RKO (cell line): ENCODE measurements around the gene HEY2.
"Not testable (repeated sequence)": the region's sequence is repeated elsewhere in the genome, so short reads cannot be mapped to it uniquely, and the experiment has no call there.

ENCODE experiments used
- DNase-seq: peaks from one replicate; pipeline ENCODE4 v3.0.0-alpha.2; 2016; ENCODE audit warnings: low spot score

Gene HEY2

DNA sequence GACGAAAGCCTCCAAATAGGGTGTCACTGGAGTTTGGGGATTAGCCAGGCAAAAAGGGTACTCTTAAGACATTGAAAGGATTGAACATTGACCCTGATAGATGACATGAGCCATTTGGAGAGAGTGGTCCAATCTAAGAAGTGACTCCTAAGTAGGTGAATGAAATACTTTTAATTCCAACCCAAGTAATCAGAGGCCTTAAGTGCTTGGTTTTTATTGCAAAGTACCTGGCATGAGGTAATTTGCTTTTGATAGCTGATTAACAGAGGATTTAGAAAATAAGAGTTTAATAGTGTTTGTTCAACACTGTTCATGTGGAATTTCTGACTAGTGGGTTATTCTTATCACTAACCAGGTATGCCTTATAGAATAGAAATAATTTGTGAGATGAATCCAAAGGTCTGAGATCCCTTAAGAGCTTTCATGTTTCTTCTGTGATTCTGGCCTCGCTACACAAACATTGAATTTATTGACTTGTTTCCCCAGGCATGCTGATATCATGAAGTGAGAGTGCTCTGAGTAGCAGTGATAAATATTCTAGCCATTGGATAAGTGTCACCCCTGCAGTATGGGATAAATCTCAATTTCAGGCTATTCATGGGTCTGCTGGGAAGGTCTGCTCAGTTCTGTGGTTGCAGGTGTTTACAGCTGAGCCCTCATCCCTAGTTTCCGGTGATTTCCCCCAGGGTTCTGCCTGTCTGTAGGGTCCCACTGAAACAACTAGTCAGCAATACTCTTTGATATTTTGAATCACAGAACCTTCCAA, 47.9 kb downstream of the HEY2 start:
- DNase-seq = no peak

DNA sequence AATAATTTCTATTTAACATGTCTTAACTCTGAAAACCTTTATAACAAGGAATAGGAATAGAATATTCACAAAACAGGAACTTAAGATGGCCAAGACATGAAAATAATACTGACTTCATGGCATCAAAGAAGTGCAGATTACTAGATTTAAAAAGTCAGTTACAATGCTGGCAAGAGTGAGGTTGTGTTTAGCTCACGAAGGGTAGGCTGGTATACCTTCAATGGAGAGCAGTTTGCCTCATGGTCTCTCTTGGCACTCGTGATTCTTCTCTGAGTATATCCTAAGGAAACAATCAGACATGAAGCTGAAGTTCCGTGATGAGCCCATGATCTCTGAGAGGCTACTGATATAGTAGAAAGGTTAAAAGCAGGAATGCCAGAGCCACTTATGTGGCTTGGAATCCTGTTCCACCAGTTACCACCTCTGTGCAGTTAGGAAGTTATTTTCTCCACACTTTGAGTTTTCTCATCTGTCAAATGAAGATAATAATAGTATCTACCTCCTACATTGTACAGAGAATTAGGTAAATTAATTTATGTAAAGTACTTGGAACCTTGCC, 48.5 kb downstream of the HEY2 start:
- DNase-seq = no peak

DNA sequence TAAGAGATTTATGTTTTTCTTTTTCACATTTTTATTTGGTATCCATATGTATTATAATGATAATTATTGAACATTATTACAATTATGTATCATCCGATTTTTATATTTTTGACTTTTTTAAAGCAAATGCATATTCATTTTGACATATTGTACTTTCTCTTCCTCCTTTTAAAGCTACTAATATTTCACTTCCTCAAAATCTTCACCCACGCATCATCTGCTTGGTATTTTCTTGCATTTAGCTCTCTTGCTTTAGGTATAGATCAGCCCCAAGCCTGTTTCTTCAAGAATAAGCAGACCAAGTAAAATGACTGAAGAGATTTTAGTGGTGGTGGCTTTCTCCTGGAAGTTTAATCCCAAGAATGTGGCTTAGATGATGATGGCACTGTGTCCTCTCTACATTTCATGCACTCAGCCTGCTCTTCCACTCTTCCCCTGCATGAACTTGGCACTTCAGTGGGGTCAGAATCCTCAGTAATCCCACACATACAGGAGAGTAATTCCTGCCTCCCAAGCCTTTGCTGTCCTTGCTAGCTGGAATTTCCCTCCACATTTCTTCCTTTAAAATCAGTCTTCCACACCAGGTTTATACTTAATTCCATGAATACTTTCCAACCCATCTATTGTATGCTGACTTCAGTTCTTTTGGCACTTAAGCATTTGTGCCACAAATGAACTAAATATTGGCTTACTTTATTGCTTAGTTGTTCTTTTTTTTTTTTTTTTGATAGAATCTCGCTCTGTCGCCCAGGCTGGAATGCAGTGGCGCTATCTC, 49.5 kb downstream of the HEY2 start:
- DNase-seq = no peak

DNA sequence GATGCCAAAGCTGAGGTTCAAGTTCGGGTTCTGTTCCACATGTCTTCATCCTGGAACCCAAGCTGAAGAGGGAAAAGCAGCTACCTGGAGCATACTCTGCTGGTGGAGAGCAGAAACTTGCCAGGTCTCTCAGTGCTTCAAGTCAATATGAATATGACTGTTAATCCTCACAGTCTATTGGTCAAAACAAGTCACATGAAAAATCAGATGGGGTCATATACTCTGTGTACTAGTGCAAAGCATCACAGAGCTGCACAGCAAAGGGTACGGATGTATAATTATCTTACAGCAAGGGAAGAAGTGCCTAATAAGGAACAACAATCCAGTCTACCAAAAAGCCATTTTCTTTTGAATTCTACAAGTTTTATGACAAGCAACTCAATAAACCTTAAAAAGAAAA, 53.0 kb downstream of the HEY2 start:
- no peak for DNase-seq

DNA sequence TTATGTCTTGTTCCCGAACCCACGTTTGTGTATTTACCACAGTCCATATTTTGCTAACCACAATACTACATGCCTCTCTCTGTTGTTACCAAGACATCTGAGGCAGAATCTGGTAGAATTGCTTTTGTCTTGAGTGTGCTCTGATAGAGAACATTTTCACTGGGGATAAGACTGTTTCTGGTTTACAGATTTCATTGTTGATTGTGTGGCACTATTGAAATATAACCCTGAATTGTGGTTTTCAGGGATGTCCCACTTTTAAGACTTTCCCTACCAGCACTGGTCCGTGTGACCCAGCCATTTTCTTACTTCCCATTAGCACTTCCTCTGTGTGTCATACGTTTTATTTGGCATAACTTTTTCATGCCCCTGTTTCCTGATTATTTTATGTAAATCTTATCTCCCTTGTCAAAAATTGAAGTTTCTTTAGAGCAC, 53.5 kb downstream of the HEY2 start:
- no peak for DNase-seq

DNA sequence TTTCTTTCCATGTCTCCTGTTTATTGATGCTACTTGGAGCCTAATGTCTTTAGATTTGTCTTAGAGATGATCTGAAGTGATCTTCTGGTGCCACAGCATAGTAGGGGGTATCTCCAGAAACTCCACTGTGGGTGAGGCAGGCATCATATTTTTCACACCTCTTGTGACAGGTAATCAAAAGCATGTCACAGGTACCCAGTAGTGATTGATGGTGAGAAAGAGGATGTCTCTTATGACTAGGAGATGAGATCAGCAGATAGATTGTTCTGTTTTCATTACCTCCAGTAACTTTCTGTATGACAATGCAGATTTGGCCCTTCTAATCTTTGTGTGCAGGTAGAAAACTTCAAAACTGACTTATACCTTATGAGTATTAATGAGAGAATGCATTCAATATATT, 54.8 kb downstream of the HEY2 start:
- no peak for DNase-seq

DNA sequence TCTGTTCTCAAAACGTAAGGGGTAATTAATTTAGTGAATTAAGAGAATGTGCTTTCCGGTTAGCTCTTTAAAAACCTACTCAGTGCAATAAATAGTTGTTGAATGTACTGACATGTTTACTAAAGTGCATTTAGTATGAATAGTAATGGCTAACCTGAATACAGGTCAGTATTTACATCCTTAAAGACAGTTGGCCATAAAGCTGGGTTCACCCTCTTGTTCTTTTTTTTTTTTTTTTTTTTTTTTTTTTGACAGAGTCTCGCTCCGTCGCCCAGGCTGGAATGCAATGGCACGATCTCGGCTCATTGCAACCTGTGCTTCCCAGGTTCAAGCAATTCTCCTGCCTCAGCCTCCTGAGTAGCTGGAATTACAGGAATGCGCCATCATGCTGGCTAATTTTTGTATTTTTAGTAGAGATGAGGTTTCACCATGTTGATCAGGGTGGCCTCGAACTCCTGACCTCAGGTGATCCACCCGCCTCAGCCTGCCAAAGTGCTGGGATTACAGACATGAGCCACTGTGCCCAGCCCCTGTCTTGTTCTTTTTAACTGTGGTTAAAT, 55.5 kb downstream of the HEY2 start:
- not testable (repeated sequence) for DNase-seq

DNA sequence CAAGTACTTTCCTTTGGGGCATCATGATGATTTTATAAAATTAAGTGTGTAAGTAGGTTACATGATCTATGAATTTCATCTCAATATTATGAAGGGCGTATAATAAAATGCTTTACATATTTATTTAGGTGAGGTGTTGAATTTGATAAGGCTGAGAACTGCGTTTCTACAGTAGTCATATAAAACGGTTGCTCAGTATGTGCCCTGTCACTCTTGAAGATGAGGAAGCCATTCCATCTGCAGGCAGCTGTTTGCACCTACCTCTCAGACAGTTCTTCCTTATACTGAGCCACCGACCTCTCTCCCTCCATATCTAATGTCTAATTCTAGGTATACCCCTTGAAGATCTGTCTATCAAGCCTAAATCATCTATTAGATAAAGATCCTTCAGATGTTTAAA, 57.4 kb downstream of the HEY2 start:
- DNase-seq = no peak

DNA sequence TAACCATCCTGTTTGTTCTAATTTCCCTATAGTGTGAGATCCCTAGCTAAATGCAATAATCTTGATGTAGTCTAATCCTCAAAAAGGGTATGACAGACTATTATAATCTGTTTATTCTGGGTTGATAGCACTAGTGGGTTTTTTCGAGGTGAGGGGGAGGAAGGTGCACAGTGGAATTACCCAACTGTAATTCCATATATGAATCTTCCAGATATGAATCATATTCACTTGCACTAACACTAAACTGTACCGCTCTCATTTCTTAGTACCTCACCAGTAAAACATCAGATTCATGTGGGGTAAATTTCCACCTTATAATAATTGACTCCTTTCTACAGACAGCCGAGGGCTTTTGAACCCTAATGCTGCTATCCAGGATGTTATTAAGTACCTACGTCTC, 57.9 kb downstream of the HEY2 start:
- DNase-seq = no peak

DNA sequence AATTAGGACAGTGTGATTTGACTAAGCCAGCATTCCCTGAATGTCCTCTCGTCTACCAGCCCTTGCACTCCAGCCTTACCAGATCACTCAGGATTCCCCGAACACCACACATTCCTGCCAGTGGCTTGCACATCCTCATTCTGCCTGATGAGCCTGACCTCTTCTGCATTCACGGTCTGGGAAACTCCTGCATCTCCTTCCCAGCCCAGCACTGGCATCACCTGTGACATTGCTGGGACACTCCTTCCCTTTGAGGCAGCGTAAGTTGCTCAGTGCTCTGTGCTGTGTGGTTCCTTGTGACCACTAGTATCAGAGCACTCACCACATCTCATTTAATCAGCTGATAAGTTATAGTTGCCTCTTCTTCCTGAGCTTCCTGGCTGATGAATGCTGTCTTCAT, 58.6 kb downstream of the HEY2 start:
- DNase-seq = no peak

DNA sequence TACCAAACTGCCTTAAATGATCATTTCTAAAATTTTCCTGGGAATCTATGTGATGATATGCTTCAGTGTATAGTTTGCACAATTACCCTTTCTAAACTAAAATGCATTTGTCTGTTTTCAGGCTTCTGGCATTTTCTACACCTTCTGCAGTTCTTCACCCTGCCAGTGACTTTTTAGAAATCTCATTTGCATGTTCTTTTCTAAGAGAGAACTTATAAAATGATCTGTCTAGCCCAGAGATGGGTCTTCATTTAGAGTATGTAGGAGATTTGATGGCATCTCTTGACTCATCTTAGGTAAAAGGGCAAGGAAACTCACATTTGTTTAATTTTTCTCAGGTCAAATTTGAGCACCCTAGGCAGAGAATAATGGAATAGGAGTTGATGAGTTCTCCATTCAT, 59.2 kb downstream of the HEY2 start:
- no peak for DNase-seq

DNA sequence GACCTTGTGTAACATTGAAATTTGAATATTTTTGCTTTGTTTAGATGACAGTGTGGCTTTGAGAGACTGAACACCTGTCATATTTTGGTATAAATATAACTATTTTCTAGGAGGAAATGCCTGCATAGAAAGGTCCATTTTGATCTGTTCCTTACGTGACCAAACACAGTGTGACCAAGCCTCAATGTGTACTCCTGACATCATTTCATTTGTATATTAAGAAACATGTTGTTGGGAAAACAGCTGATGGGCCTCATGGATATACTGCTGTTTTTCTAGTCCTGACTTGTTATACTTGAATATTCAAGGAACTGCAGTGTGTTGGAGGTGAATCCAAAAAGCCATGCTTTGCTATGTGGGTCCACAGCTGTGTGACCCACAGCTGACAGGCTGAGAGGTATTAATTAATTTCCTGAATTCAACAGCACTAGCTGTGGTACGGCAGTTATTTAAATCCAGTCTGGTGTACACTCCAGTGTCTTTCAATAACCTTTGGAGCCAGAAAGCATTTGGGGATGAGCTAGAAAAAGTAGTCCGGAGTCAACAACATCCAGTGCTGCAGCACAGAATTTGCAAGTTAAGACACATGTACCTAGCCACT, 60.2 kb downstream of the HEY2 start:
- DNase-seq = no peak

DNA sequence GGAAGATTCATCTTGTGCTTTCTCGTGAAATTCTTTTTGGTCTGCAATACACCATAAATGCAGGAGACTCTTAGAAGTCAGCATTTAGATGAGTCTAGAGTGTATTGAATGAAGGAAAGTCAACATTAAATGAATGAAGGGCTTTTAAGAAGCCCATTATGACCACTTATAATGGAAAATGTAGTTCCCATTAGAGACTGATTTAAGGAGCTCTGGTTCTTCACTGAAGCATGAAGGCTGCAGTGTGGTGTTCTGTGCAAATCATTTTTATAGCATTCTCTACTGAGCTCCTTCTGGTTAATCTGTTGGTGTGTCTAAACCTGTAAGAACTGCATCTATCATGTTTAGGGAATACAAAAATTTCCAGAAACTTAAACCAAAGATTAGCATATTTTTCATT, 61.0 kb downstream of the HEY2 start:
- DNase-seq = no peak
